Type B pancreatic cell (in vitro differentiated cells): ENCODE data around the gene CEP63. TPM values are rescaled to one million over a fixed set of nuclear protein-coding genes. Genes with fewer than 3 reads are reported as not detected.

Source experiments
- DNase-seq: peaks from one replicate; pipeline ENCODE4 v3.0.0; 2021; ENCODE audit warnings: mixed read lengths; ENCODE audit not compliant: unreplicated experiment; ENCODE audit errors: extremely low spot score
- H3K27ac Mint-ChIP-seq: 2 replicates; pipeline ENCODE4 v1.8.0; 2021; ENCODE audit warnings: mild to moderate bottlenecking, mixed read lengths
- H3K27me3 Mint-ChIP-seq: 2 replicates; pipeline ENCODE4 v1.8.0; 2021; ENCODE audit warnings: mixed read lengths
- H3K36me3 Mint-ChIP-seq: 2 replicates; pipeline ENCODE4 v1.8.0; 2021; ENCODE audit warnings: mixed read lengths
- H3K4me1 Mint-ChIP-seq: one replicate; pipeline ENCODE4 v1.8.0; 2021; ENCODE audit warnings: mixed read lengths; ENCODE audit not compliant: unreplicated experiment
- H3K4me3 Mint-ChIP-seq: 2 replicates; pipeline ENCODE4 v1.8.0; 2021; ENCODE audit warnings: mild to moderate bottlenecking, mixed read lengths
- H3K9me3 Mint-ChIP-seq: 2 replicates; pipeline ENCODE4 v1.8.0; 2021; ENCODE audit warnings: mixed read lengths
- total RNA-seq: library from RNA; stranded (reverse); gene quantifications from 2 replicates; pipeline ENCODE4 v1.2.1, GENCODE V29; 2021; ENCODE audit warnings: low replicate concordance
- TF ChIP-seq, protein P1 (sequence below): fragments of 200-600 bp; sonication (generic); conservative IDR thresholded peaks from 2 replicates; pipeline ENCODE4 v1.5.0; 2021; ENCODE audit warnings: antibody characterized with exemption, mild to moderate bottlenecking

The CEP63 gene
- total RNA-seq, 1 donor from 2014 or later, result 22.8 TPM

- no peaks in the 10 kb centered on the region for H3K9me3 Mint-ChIP-seq
- H3K27me3 Mint-ChIP-seq, result peaks cover 19% of the 10 kb centered on the region
- no peaks in the 10 kb centered on the region for H3K36me3 Mint-ChIP-seq
- DNase-seq, result peak; percentile 53
- H3K4me3 Mint-ChIP-seq, result no peak overlapping the region
- H3K27ac Mint-ChIP-seq, result no peak overlapping the region
- TF ChIP-seq, protein P1, sequence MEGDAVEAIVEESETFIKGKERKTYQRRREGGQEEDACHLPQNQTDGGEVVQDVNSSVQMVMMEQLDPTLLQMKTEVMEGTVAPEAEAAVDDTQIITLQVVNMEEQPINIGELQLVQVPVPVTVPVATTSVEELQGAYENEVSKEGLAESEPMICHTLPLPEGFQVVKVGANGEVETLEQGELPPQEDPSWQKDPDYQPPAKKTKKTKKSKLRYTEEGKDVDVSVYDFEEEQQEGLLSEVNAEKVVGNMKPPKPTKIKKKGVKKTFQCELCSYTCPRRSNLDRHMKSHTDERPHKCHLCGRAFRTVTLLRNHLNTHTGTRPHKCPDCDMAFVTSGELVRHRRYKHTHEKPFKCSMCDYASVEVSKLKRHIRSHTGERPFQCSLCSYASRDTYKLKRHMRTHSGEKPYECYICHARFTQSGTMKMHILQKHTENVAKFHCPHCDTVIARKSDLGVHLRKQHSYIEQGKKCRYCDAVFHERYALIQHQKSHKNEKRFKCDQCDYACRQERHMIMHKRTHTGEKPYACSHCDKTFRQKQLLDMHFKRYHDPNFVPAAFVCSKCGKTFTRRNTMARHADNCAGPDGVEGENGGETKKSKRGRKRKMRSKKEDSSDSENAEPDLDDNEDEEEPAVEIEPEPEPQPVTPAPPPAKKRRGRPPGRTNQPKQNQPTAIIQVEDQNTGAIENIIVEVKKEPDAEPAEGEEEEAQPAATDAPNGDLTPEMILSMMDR, result no peak
- H3K4me1 Mint-ChIP-seq, result peaks cover 3% of the 10 kb centered on the region
Observed at GRCh38 chr3:134610432-134611385, 124.9 kb downstream of the CEP63 start.

- Mint-ChIP-seq H3K27ac (no peak overlapping the region), H3K9me3 (no peaks in the 10 kb centered on the region), H3K27me3 (peaks cover 15% of the 10 kb centered on the region), H3K4me1 (no peaks in the 10 kb centered on the region), H3K36me3 (no peaks in the 10 kb centered on the region), H3K4me3 (no peak overlapping the region)
- DNase-seq, result no peak
- TF ChIP-seq, protein P1, result no peak
Observed at GRCh38 chr3:134611516-134611915, 125.7 kb downstream of the CEP63 start.

DNA sequence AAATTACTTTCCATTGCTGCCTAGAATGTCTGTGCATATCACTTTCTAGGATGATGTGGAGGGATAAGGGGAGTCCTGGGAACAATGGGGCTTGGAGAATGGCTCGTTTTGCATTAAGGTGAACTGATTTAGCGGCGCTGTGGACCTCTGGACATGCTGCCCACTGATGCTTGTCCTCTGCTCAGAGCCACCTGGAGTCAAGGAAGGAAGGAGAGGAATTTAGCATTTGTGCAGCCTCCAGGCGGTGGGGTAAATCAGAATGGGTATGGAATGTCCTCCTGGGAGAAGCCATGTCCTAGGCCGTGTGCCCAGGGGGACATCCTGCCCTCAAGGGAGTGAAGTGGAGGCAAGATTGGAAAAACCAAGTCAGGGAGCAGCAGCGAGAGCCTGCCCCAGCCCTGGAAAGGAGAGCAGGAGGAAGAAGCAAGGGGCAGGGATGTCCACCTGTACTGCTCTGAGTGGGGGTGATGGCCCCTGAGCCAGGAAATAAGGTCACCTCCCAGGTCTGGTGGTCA, 127.2 kb downstream of the CEP63 start:
- Mint-ChIP-seq H3K4me3 (no peak overlapping the region), H3K36me3 (no peaks in the 10 kb centered on the region), H3K4me1 (no peaks in the 10 kb centered on the region), H3K27me3 (peaks cover 11% of the 10 kb centered on the region), H3K27ac (no peak overlapping the region), H3K9me3 (no peaks in the 10 kb centered on the region)
- TF ChIP-seq, protein P1, result no peak
- DNase-seq, result no peak

- H3K27ac Mint-ChIP-seq, result no peak overlapping the region
- H3K36me3 Mint-ChIP-seq, result no peaks in the 10 kb centered on the region
- no peaks in the 10 kb centered on the region for H3K9me3 Mint-ChIP-seq
- TF ChIP-seq, protein P1, result no peak
- no peak overlapping the region for H3K4me3 Mint-ChIP-seq
- H3K27me3 Mint-ChIP-seq, result no peaks in the 10 kb centered on the region
- DNase-seq, result no peak
- no peaks in the 10 kb centered on the region for H3K4me1 Mint-ChIP-seq
Observed at GRCh38 chr3:134614955-134615354, 129.1 kb downstream of the CEP63 start.

DNA sequence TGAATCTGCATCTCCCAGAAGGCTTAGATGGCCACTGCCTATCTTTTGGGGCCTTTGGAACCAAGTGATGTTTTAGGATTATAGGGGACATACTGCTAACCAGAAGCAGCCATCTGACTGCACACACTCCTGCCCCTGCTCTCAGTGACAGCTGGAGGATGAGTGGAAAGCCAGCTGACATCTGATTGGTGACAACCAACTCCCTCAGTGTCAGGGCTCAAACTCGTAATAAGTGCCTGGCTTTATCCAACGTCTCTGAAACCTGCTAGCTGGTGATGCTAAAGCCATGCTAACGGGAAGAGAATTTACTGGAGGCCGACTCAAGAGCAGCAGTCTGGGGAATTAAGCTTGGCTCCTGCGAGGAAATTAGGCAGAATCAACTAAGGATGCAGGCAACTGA, 129.9 kb downstream of the CEP63 start:
- Mint-ChIP-seq H3K27me3 (no peaks in the 10 kb centered on the region), H3K9me3 (no peaks in the 10 kb centered on the region), H3K36me3 (no peaks in the 10 kb centered on the region), H3K27ac (no peak overlapping the region), H3K4me1 (no peaks in the 10 kb centered on the region), H3K4me3 (no peak overlapping the region)
- no peak for DNase-seq
- TF ChIP-seq, protein P1, result no peak
